CD14-positive monocyte (primary cell): ENCODE results near the gene ZNF837. TPM values are rescaled to one million over a fixed set of nuclear protein-coding genes. Genes with fewer than 3 reads are reported as not detected.

Experiments
- DNase-seq, 3 donors: peaks; one replicate each; pipeline ENCODE4 v3.0.0-alpha.2; 2011 to 2022
- H2AFZ ChIP-seq: 2 replicates; pipeline ENCODE4 v1.6.0; 2012; ENCODE audit warnings: mild to moderate bottlenecking, low read depth, low read length, inconsistent platforms; ENCODE audit not compliant: insufficient read depth, poor library complexity, severe bottlenecking
- H3K27ac ChIP-seq, 2 donors: 1 replicate in 1 of 2; 2 replicates in 1 of 2; pipeline ENCODE4 v1.5.1; 2012 to 2013; ENCODE audit warnings: low read length in 2 of 2, control low read depth in 1 of 2, inconsistent platforms in 1 of 2, low read depth in 1 of 2, mild to moderate bottlenecking in 1 of 2
- H3K27me3 ChIP-seq, 2 donors: one replicate each; pipeline versions ENCODE4 v1.6.0 to v1.6.1; 2011 to 2013; ENCODE audit warnings: low read length in 2 of 2; ENCODE audit not compliant: control insufficient read depth in 2 of 2, insufficient read depth in 2 of 2
- H3K36me3 ChIP-seq, 2 donors: replicated peaks in 1 of 2; 1 replicate in 1 of 2; 2 replicates in 1 of 2; pipeline versions ENCODE4 v1.5.1 to v1.6.1; 2012 to 2013; ENCODE audit warnings: low read length in 2 of 2, control low read depth in 1 of 2, inconsistent platforms in 1 of 2, mild to moderate bottlenecking in 1 of 2; ENCODE audit not compliant: insufficient read depth in 2 of 2, control insufficient read depth in 1 of 2
- H3K4me1 ChIP-seq, 2 donors: 1 replicate in 1 of 2; 2 replicates in 1 of 2; pipeline versions ENCODE4 v1.5.1 to v1.6.1; 2012 to 2013; ENCODE audit warnings: low read length in 2 of 2, control low read depth in 1 of 2, inconsistent platforms in 1 of 2, mild to moderate bottlenecking in 1 of 2, moderate library complexity in 1 of 2; ENCODE audit not compliant: insufficient read depth in 2 of 2, control insufficient read depth in 1 of 2
- H3K4me2 ChIP-seq: replicated peaks from 2 replicates; pipeline ENCODE3; 2012; ENCODE audit warnings: low read length, moderate library complexity, mild to moderate bottlenecking; ENCODE audit not compliant: poor library complexity, severe bottlenecking; ENCODE audit errors: extremely low read depth
- H3K4me3 ChIP-seq, 3 experiments: fragments of 200-600 bp in 1 of 3; sonication (generic) in 1 of 3; replicated peaks in 1 of 3; 1 replicate in 2 of 3; 2 replicates in 1 of 3; pipeline ENCODE4 v1.5.1; 2011 to 2013; ENCODE audit warnings: low read length in 3 of 3, mild to moderate bottlenecking in 3 of 3, control low read depth in 2 of 3, low read depth in 2 of 3, inconsistent platforms in 1 of 3, moderate library complexity in 1 of 3
- H3K79me2 ChIP-seq: 2 replicates; pipeline ENCODE4 v1.6.0; 2012; ENCODE audit warnings: mild to moderate bottlenecking, control low read depth, inconsistent platforms, low read length, moderate library complexity; ENCODE audit not compliant: insufficient read depth
- H3K9ac ChIP-seq: 2 replicates; pipeline ENCODE4 v1.6.0; 2017; ENCODE audit warnings: low read length, mild to moderate bottlenecking; ENCODE audit not compliant: insufficient read depth, poor library complexity, severe bottlenecking
- H3K9me3 ChIP-seq, 2 donors: replicated peaks in 1 of 2; 1 replicate in 1 of 2; 2 replicates in 1 of 2; pipeline versions ENCODE4 v1.5.1 to v1.6.1; 2012 to 2013; ENCODE audit warnings: low read length in 2 of 2, control low read depth in 1 of 2; ENCODE audit not compliant: control insufficient read depth in 1 of 2, insufficient read depth in 1 of 2
- H4K20me1 ChIP-seq: 2 replicates; pipeline ENCODE4 v1.6.0; 2012; ENCODE audit warnings: mild to moderate bottlenecking, low read length, control low read depth, moderate library complexity; ENCODE audit not compliant: insufficient read depth
- H3K27ac Mint-ChIP-seq, 7 donors: one replicate each; pipeline ENCODE4 v1.8.0; 2020; ENCODE audit warnings: mild to moderate bottlenecking in 7 of 7, mixed read lengths in 7 of 7, moderate library complexity in 6 of 7, inconsistent platforms in 2 of 7
- H3K27me3 Mint-ChIP-seq, 3 donors: one replicate each; pipeline ENCODE4 v1.8.0; 2021 to 2022; ENCODE audit warnings: low read depth in 3 of 3, mild to moderate bottlenecking in 3 of 3, mixed read lengths in 3 of 3, moderate library complexity in 3 of 3, inconsistent platforms in 1 of 3
- H3K36me3 Mint-ChIP-seq, 2 donors: one replicate each; pipeline ENCODE4 v1.8.0; 2020; ENCODE audit warnings: mixed read lengths in 2 of 2, inconsistent platforms in 1 of 2, mild to moderate bottlenecking in 1 of 2
- H3K4me1 Mint-ChIP-seq: one replicate; pipeline ENCODE4 v1.8.0; 2020; ENCODE audit warnings: mild to moderate bottlenecking, mixed read lengths
- H3K4me3 Mint-ChIP-seq, 2 donors: one replicate each; pipeline ENCODE4 v1.8.0; 2020; ENCODE audit warnings: mild to moderate bottlenecking in 2 of 2, mixed read lengths in 2 of 2, moderate library complexity in 1 of 2
- H3K9me3 Mint-ChIP-seq, 7 donors: one replicate each; pipeline ENCODE4 v1.8.0; 2020 to 2022; ENCODE audit warnings: mixed read lengths in 7 of 7, mild to moderate bottlenecking in 6 of 7, moderate library complexity in 6 of 7, inconsistent platforms in 2 of 7
- CTCF ChIP-seq: fragments of 200-600 bp; IDR thresholded peaks from one replicate; pipeline ENCODE4 v1.8.0; 2022; ENCODE audit warnings: antibody characterized with exemption, mild to moderate bottlenecking
- WGBS: methylation state at CpG from one replicate; pipeline ENCODE4 v1.1.5; 2013; ENCODE audit warnings: missing lambda C conversion rate; ENCODE audit not compliant: insufficient coverage; 5-methylcytosine and 5-hydroxymethylcytosine counted together
- intact Hi-C, 2 donors: fragments of 100-400 bp; cut with micrococcal nuclease; formaldehyde crosslinking; loops; one replicate each; pipeline versions ENCODE4 v1.15.0 to v1.15.1; 2023
- polyA plus RNA-seq, 3 donors: library from polyadenylated mRNA; depleted of rRNA in 1 of 3; unstranded in 2 of 3; stranded (reverse) in 1 of 3; fragments of 300-500 nt in 2 of 3; fragments of >200 nt in 1 of 3; fragmentation: Illumina TruSeq in 2 of 3; gene quantifications; 1 replicate in 2 of 3; 2 replicates in 1 of 3; pipeline ENCODE4 v1.2.3, GENCODE V29; 2012 to 2021

The ZNF837 gene
- polyA plus RNA-seq, 3 donors = 0.13 to 0.72 (median 0.33) TPM

- Histone ChIP-seq H3K36me3 (peaks cover 31 to 40% of the 10 kb centered on the region in 2 donors), H3K4me2 (no peak overlapping the region), H3K4me1 (peaks cover 8 to 10% of the 10 kb centered on the region in 2 donors), H3K9me3 (no peaks in the 10 kb centered on the region), H3K27me3 (peaks cover 5 to 30% of the 10 kb centered on the region in 2 donors), H3K9ac (no peak overlapping the region), H3K27ac (no peak overlapping the region), H3K79me2 (no peaks in the 10 kb centered on the region), H2AFZ (no peak overlapping the region), H3K4me3 (no peak overlapping the region), H4K20me1 (peaks cover 4% of the 10 kb centered on the region)
- peaks cover 38% of the 10 kb centered on the region in 2 donors for H3K36me3 Mint-ChIP-seq
- intact Hi-C loops = no loop called here
- H3K9me3 Mint-ChIP-seq = peaks cover 0 to 11% (median 0%) of the 10 kb centered on the region in 7 donors
- peak overlapping the region in 1 of 2 donors; percentile 36 for H3K4me3 Mint-ChIP-seq
- 6% methylated on average over 63 of the region's 75 CpGs for WGBS
- no peak for TF ChIP-seq CTCF
- H3K27me3 Mint-ChIP-seq = peaks cover 30 to 44% (median 43%) of the 10 kb centered on the region in 3 donors
- peaks cover 17% of the 10 kb centered on the region for H3K4me1 Mint-ChIP-seq
- peak in 1 of 3 donors; percentile 1 for DNase-seq
- H3K27ac Mint-ChIP-seq = no peak overlapping the region
Observed at GRCh38 chr19:58395979-58396627, 15.3 kb upstream of the ZNF837 start.

GRCh38 chr19:58395220-58395978 lies 14.6 kb upstream of the ZNF837 start, which contains the start of gene RNF225:
RNF225 (plus strand) TSS chr19:58395656; CDS start chr19:58396090, 434 bp downstream.
- H3K27me3 Mint-ChIP-seq = peaks cover 30 to 44% (median 43%) of the 10 kb centered on the region in 3 donors
- no peak for TF ChIP-seq CTCF
- H3K27ac Mint-ChIP-seq = peak within 1 kb of the TSS in 1 of 7 donors; percentile 7
- no peak within 1 kb of the TSS for H3K9ac ChIP-seq
- H3K36me3 ChIP-seq = peaks cover 37 to 47% of the 10 kb centered on the region in 2 donors
- peaks cover 4% of the 10 kb centered on the region for H4K20me1 ChIP-seq
- H3K4me3 Mint-ChIP-seq = peak within 1 kb of the TSS in 1 of 2 donors; percentile 48
- H3K4me3 ChIP-seq = no peak within 1 kb of the TSS
- 45% methylated on average over 18 of the region's 21 CpGs for WGBS
- no peak within 1 kb of the TSS for H3K4me2 ChIP-seq
- no peaks in the 10 kb centered on the region for H3K9me3 ChIP-seq
- H2AFZ ChIP-seq = no peak within 1 kb of the TSS
- peaks cover 5 to 30% of the 10 kb centered on the region in 2 donors for H3K27me3 ChIP-seq
- peaks cover 3% of the 10 kb centered on the region for H3K79me2 ChIP-seq
- peak in 1 of 3 donors; percentile 2 for DNase-seq
- intact Hi-C loops = no loop called here
- H3K4me1 ChIP-seq = peaks cover under 1 to 4% of the 10 kb centered on the region in 2 donors
- H3K27ac ChIP-seq = no peak within 1 kb of the TSS
- peaks cover 0 to 8% (median 0%) of the 10 kb centered on the region in 7 donors for H3K9me3 Mint-ChIP-seq
- H3K4me1 Mint-ChIP-seq = peaks cover 12% of the 10 kb centered on the region
- peaks cover 45% of the 10 kb centered on the region in 2 donors for H3K36me3 Mint-ChIP-seq
